ENCODE measurements around the gene HRH2.

Gene HRH2

GRCh38 chr5:175677571-175677970, 19.7 kb downstream of the HRH2 start:
- DNase-seq (ENCODE audit: low read depth), result no peak

GRCh38 chr5:175678074-175678473, 20.2 kb downstream of the HRH2 start:
- DNase-seq (ENCODE audit: low read depth), result no peak

- DNase-seq (ENCODE audit: low read depth), result no peak
Observed at GRCh38 chr5:175679411-175679810, 21.5 kb downstream of the HRH2 start.

GRCh38 chr5:175680020-175680419, 22.1 kb downstream of the HRH2 start:
- DNase-seq (ENCODE audit: low read depth), result no peak

- DNase-seq (ENCODE audit: low read depth), result no peak
Observed at GRCh38 chr5:175680463-175680862, 22.6 kb downstream of the HRH2 start.

- DNase-seq (ENCODE audit: low read depth), result no peak
Observed at GRCh38 chr5:175681045-175681967, 23.4 kb downstream of the HRH2 start.

GRCh38 chr5:175681968-175682340, 24.1 kb downstream of the HRH2 start:
- DNase-seq (ENCODE audit: low read depth), result no peak

- DNase-seq (ENCODE audit: low read depth), result no peak
Observed at GRCh38 chr5:175682664-175683063, 24.8 kb downstream of the HRH2 start.

GRCh38 chr5:175683231-175683630, 25.4 kb downstream of the HRH2 start:
- no peak for DNase-seq (ENCODE audit: low read depth)

GRCh38 chr5:175683921-175684320, 26.1 kb downstream of the HRH2 start:
- DNase-seq (ENCODE audit: low read depth), result no peak

GRCh38 chr5:175684931-175685330, 27.1 kb downstream of the HRH2 start:
- DNase-seq (ENCODE audit: low read depth), result no peak

GRCh38 chr5:175685701-175686350, 28.0 kb downstream of the HRH2 start:
- DNase-seq (ENCODE audit: low read depth), result no peak

- no peak for DNase-seq (ENCODE audit: low read depth)
Observed at GRCh38 chr5:175686396-175686795, 28.5 kb downstream of the HRH2 start.

GRCh38 chr5:175686826-175687225, 29.0 kb downstream of the HRH2 start:
- DNase-seq (ENCODE audit: low read depth), result no peak

GRCh38 chr5:175687231-175687701, 29.4 kb downstream of the HRH2 start:
- DNase-seq (ENCODE audit: low read depth), result no peak

- no peak for DNase-seq (ENCODE audit: low read depth)
Observed at GRCh38 chr5:175688352-175689146, 30.7 kb downstream of the HRH2 start.

GRCh38 chr5:175689147-175689991, 31.5 kb downstream of the HRH2 start:
- DNase-seq (ENCODE audit: low read depth), result no peak

- no peak for DNase-seq (ENCODE audit: low read depth)
Observed at GRCh38 chr5:175690025-175690424, 32.2 kb downstream of the HRH2 start.

GRCh38 chr5:175690586-175690985, 32.7 kb downstream of the HRH2 start:
- no peak for DNase-seq (ENCODE audit: low read depth)

- DNase-seq (ENCODE audit: low read depth), result no peak
Observed at GRCh38 chr5:175691761-175692160, 33.9 kb downstream of the HRH2 start.

- no peak for DNase-seq (ENCODE audit: low read depth)
Observed at GRCh38 chr5:175692235-175692995, 34.5 kb downstream of the HRH2 start.

All from CMK (cell line).